Measurements from ENCODE around the gene RCN1. TPM values are rescaled to one million over a fixed set of nuclear protein-coding genes. Genes with fewer than 3 reads are reported as not detected.

The RCN1 gene
- total RNA-seq, 2 experiments from 2014 or later, result 0.74 TPM; not detected in 1

DNA sequence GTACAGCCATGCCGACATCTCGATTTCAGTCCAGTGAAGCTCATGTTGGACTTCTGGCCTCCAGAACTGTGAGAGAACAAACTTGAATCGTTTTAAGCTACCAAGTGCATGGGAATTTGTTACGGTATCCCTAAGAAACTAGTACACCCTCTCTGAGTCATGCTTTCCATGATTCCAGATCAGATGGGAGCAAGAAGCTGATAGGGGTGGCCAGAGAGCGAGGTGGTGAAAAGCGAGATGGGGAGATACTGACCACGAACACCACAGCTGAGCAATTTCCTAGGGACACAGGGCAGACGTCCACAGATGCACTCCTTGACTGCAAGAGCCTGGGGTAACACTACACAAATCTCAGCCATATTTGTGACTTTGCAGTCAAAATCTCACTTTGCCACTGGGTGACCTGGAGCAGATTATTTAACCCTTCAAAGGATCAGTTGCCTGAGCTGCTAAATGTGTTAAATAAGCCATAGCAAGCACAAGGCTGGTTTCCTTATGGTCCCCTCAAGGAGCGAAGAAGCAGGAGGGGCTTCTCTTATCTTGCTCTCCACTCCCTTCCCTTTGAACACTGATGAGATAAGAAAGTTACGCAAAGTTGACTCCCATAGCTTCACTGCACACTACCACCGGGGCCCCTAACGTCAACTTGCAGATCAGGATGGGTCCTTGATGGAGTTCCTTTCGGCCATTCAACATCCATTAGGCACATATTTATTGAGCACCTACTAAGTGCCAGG is 22.6 kb upstream of the RCN1 start:
- ChIA-PET CTCF (ENCODE audit: unreplicated experiment) (no interaction called here), POLR2A (no interaction called here)
- intact Hi-C loops (cut with micrococcal nuclease; ENCODE audit: unreplicated experiment), result no loop called here
- no peaks in the 10 kb centered on the region for H3K4me1 ChIP-seq (ENCODE audit: insufficient read depth, low read length, poor library complexity, severe bottlenecking)
- H3K9me2 ChIP-seq (ENCODE audit: insufficient read depth, low read length), result no peaks in the 10 kb centered on the region
- H2AFZ ChIP-seq (ENCODE audit: low read length), result no peak overlapping the region
- no peaks in the 10 kb centered on the region for H3K79me2 ChIP-seq (ENCODE audit: insufficient read depth, low read depth, low read length)
- no peak for TF ChIP-seq EZH2phosphoT487 (IDR thresholded peaks at IDR 0.05; ENCODE audit: borderline replicate concordance, low read depth, low read length)
- TF ChIP-seq, protein P1, sequence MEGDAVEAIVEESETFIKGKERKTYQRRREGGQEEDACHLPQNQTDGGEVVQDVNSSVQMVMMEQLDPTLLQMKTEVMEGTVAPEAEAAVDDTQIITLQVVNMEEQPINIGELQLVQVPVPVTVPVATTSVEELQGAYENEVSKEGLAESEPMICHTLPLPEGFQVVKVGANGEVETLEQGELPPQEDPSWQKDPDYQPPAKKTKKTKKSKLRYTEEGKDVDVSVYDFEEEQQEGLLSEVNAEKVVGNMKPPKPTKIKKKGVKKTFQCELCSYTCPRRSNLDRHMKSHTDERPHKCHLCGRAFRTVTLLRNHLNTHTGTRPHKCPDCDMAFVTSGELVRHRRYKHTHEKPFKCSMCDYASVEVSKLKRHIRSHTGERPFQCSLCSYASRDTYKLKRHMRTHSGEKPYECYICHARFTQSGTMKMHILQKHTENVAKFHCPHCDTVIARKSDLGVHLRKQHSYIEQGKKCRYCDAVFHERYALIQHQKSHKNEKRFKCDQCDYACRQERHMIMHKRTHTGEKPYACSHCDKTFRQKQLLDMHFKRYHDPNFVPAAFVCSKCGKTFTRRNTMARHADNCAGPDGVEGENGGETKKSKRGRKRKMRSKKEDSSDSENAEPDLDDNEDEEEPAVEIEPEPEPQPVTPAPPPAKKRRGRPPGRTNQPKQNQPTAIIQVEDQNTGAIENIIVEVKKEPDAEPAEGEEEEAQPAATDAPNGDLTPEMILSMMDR (conservative IDR thresholded peaks at IDR 0.05; ENCODE audit: low read length), result no peak
- H3K27ac ChIP-seq (ENCODE audit: low read depth, low read length, poor library complexity, severe bottlenecking), result no peak overlapping the region
- H3K9me3 ChIP-seq (ENCODE audit: low read length), result no peaks in the 10 kb centered on the region
- H3K36me3 ChIP-seq (ENCODE audit: insufficient read depth, low read length), result no peaks in the 10 kb centered on the region
- no peak overlapping the region for H3K4me2 ChIP-seq (ENCODE audit: low read length)
- no TSS peak for BruUV-seq (replicated peaks)
- H3K4me3 ChIP-seq (ENCODE audit: low read depth, low read length, poor library complexity, severe bottlenecking), result no peak overlapping the region
- no peak for DNase-seq (ENCODE audit: low spot score)
- no peaks in the 10 kb centered on the region for H4K20me1 ChIP-seq (ENCODE audit: insufficient read depth, low read length)

DNA sequence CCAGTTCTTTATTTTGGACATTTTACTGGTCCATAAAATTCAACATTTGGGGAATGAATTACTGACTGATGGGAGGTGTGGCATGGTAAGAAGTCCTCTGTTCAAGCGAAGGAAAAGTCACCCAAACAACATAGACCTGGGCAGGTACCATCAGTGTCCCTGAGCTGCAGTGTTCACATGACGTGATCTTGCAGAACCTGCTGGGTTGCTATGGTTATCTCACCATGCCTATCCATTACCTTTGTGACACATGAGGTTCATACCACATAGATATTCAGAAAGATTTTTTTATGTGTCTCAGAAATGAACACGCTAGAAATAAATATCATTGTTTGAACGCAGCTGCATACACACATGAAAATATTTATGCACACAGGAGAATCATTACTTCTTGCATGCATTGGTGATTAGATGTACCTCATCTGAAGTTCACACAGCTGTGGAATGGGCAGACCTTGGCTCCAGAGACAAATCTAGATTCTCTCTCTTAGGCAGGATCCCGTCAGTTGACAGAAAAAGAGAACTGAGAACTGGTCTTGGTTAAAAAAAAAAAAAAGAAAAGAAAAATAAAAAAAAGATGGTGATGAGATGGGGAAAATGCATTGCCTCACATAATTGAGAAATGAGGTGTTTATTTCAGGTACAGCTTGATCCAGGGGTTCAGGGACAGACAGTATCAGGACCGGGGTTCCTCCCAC is 21.4 kb upstream of the RCN1 start:
- Histone ChIP-seq H3K9me2 (ENCODE audit: insufficient read depth, low read length) (no peaks in the 10 kb centered on the region), H3K27ac (ENCODE audit: low read depth, low read length, poor library complexity, severe bottlenecking) (no peak overlapping the region), H3K4me1 (ENCODE audit: insufficient read depth, low read length, poor library complexity, severe bottlenecking) (no peaks in the 10 kb centered on the region), H2AFZ (ENCODE audit: low read length) (no peak overlapping the region), H3K4me2 (ENCODE audit: low read length) (no peak overlapping the region), H3K9me3 (ENCODE audit: low read length) (no peaks in the 10 kb centered on the region), H3K79me2 (ENCODE audit: insufficient read depth, low read depth, low read length) (no peaks in the 10 kb centered on the region), H4K20me1 (ENCODE audit: insufficient read depth, low read length) (no peaks in the 10 kb centered on the region), H3K4me3 (ENCODE audit: low read depth, low read length, poor library complexity, severe bottlenecking) (no peak overlapping the region), H3K36me3 (ENCODE audit: insufficient read depth, low read length) (no peaks in the 10 kb centered on the region)
- ChIA-PET POLR2A (interaction anchor here (0.7 kb wide), 2 partner anchors 15 to 829 kb away, joined by 3 read pairs; no protein-coding TSS in a partner anchor), CTCF (ENCODE audit: unreplicated experiment) (no interaction called here)
- DNase-seq (ENCODE audit: low spot score), result no peak
- intact Hi-C loops (cut with micrococcal nuclease; ENCODE audit: unreplicated experiment), result no loop called here
- no peak for TF ChIP-seq EZH2phosphoT487 (IDR thresholded peaks at IDR 0.05; ENCODE audit: borderline replicate concordance, low read depth, low read length)
- TF ChIP-seq, protein P1 (conservative IDR thresholded peaks at IDR 0.05; ENCODE audit: low read length), result no peak
- BruUV-seq (replicated peaks), result no TSS peak

DNA sequence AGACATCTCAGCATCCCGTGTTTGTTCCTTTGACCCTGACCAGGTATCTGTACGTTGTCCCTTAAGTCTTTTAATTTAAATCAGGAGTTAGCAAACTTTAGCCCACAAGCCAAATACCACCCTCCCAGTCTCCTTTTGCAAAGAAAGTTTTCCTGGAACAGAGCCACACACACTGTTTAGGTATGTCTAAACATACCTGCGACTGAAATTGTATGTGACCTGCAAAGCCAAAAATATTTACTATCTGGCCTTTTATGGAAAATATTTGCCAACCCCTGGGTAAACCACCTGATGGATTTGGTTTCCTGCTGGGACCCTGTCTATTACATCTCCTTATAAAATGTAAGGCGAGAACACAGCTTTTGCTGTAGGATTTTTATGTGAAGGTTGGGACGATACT is 20.2 kb upstream of the RCN1 start:
- no peaks in the 10 kb centered on the region for H4K20me1 ChIP-seq (ENCODE audit: insufficient read depth, low read length)
- no peaks in the 10 kb centered on the region for H3K36me3 ChIP-seq (ENCODE audit: insufficient read depth, low read length)
- no peaks in the 10 kb centered on the region for H3K79me2 ChIP-seq (ENCODE audit: insufficient read depth, low read depth, low read length)
- H3K27ac ChIP-seq (ENCODE audit: low read depth, low read length, poor library complexity, severe bottlenecking), result no peak overlapping the region
- ChIA-PET CTCF (ENCODE audit: unreplicated experiment) (no interaction called here), POLR2A (no interaction called here)
- H3K4me3 ChIP-seq (ENCODE audit: low read depth, low read length, poor library complexity, severe bottlenecking), result no peak overlapping the region
- H3K4me1 ChIP-seq (ENCODE audit: insufficient read depth, low read length, poor library complexity, severe bottlenecking), result no peaks in the 10 kb centered on the region
- H3K4me2 ChIP-seq (ENCODE audit: low read length), result no peak overlapping the region
- intact Hi-C loops (cut with micrococcal nuclease; ENCODE audit: unreplicated experiment), result no loop called here
- TF ChIP-seq, protein P1 (conservative IDR thresholded peaks at IDR 0.05; ENCODE audit: low read length), result no peak
- no peak for TF ChIP-seq EZH2phosphoT487 (IDR thresholded peaks at IDR 0.05; ENCODE audit: borderline replicate concordance, low read depth, low read length)
- H3K9me3 ChIP-seq (ENCODE audit: low read length), result no peaks in the 10 kb centered on the region
- H3K9me2 ChIP-seq (ENCODE audit: insufficient read depth, low read length), result no peaks in the 10 kb centered on the region
- H2AFZ ChIP-seq (ENCODE audit: low read length), result no peak overlapping the region
- no peak for DNase-seq (ENCODE audit: low spot score)
- no TSS peak for BruUV-seq (replicated peaks)

All from OCI-LY7 (cell line).